WERI-Rb-1 (cell line): ENCODE data around the gene HERC3.

Source experiments
- DNase-seq: peaks from one replicate; pipeline ENCODE4 v3.0.0-alpha.2; 2020
- H3K27ac ChIP-seq: fragments of 250-450 bp; sonication (Bioruptor Pico); 2 replicates; pipeline ENCODE4 v1.5.1; 2020; ENCODE audit warnings: mild to moderate bottlenecking, moderate library complexity
- H3K27me3 ChIP-seq: fragments of 250-450 bp; sonication (Bioruptor Pico); 2 replicates; pipeline ENCODE4 v1.5.1; 2021; ENCODE audit warnings: mild to moderate bottlenecking, low read depth, moderate library complexity; ENCODE audit not compliant: insufficient read depth, severe bottlenecking
- H3K36me3 ChIP-seq: fragments of 250-450 bp; sonication (Bioruptor Pico); 2 replicates; pipeline ENCODE4 v1.5.1; 2020; ENCODE audit warnings: mild to moderate bottlenecking, moderate library complexity
- H3K4me3 ChIP-seq: 2 replicates; pipeline ENCODE4 v1.5.1; 2011; ENCODE audit warnings: low read depth, mild to moderate bottlenecking, control low read depth, low read length
- H3K9me3 ChIP-seq: fragments of 250-450 bp; sonication (Bioruptor Pico); 2 replicates; pipeline ENCODE4 v1.5.1; 2021; ENCODE audit warnings: mild to moderate bottlenecking, moderate library complexity; ENCODE audit not compliant: severe bottlenecking
- TF ChIP-seq, protein P1 (sequence below): IDR thresholded peaks from 2 replicates; pipeline ENCODE4 v1.5.1; 2011; ENCODE audit warnings: low read depth, mild to moderate bottlenecking, control low read depth, inconsistent platforms, low read length

Gene HERC3

GRCh38 chr4:88610771-88611170, 18.5 kb downstream of the HERC3 start:
- TF ChIP-seq, protein P1, sequence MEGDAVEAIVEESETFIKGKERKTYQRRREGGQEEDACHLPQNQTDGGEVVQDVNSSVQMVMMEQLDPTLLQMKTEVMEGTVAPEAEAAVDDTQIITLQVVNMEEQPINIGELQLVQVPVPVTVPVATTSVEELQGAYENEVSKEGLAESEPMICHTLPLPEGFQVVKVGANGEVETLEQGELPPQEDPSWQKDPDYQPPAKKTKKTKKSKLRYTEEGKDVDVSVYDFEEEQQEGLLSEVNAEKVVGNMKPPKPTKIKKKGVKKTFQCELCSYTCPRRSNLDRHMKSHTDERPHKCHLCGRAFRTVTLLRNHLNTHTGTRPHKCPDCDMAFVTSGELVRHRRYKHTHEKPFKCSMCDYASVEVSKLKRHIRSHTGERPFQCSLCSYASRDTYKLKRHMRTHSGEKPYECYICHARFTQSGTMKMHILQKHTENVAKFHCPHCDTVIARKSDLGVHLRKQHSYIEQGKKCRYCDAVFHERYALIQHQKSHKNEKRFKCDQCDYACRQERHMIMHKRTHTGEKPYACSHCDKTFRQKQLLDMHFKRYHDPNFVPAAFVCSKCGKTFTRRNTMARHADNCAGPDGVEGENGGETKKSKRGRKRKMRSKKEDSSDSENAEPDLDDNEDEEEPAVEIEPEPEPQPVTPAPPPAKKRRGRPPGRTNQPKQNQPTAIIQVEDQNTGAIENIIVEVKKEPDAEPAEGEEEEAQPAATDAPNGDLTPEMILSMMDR: no peak
- no peak for DNase-seq
- Histone ChIP-seq H3K9me3 (no peaks in the 10 kb centered on the region), H3K36me3 (no peaks in the 10 kb centered on the region; the same call in none of the 2 replicates), H3K4me3 (no peak overlapping the region), H3K27me3 (no peaks in the 10 kb centered on the region), H3K27ac (no peak overlapping the region)

- H3K9me3 ChIP-seq: no peaks in the 10 kb centered on the region
- no peaks in the 10 kb centered on the region for H3K27me3 ChIP-seq
- no peak overlapping the region for H3K27ac ChIP-seq
- H3K36me3 ChIP-seq: no peaks in the 10 kb centered on the region
- DNase-seq: no peak
- H3K4me3 ChIP-seq: no peak overlapping the region
- TF ChIP-seq, protein P1: no peak
These were observed 21.2 kb downstream of the HERC3 start for GRCh38 chr4:88613417-88613875.

- no peak for DNase-seq
- Histone ChIP-seq H3K36me3 (no peaks in the 10 kb centered on the region), H3K9me3 (no peaks in the 10 kb centered on the region), H3K27me3 (no peaks in the 10 kb centered on the region), H3K4me3 (no peak overlapping the region), H3K27ac (no peak overlapping the region)
- TF ChIP-seq, protein P1: no peak
These were observed 21.8 kb downstream of the HERC3 start for GRCh38 chr4:88614058-88614457.

- no peak overlapping the region for H3K27ac ChIP-seq
- H3K36me3 ChIP-seq: no peaks in the 10 kb centered on the region
- no peaks in the 10 kb centered on the region for H3K27me3 ChIP-seq
- no peaks in the 10 kb centered on the region for H3K9me3 ChIP-seq
- no peak for DNase-seq
- H3K4me3 ChIP-seq: no peak overlapping the region
- TF ChIP-seq, protein P1: no peak
These were observed 24.2 kb downstream of the HERC3 start for GRCh38 chr4:88616275-88617150.

GRCh38 chr4:88618782-88619485, 26.7 kb downstream of the HERC3 start:
- Histone ChIP-seq H3K27ac (no peak overlapping the region), H3K27me3 (no peaks in the 10 kb centered on the region), H3K9me3 (no peaks in the 10 kb centered on the region), H3K36me3 (no peaks in the 10 kb centered on the region), H3K4me3 (no peak overlapping the region)
- TF ChIP-seq, protein P1: no peak
- DNase-seq: no peak
